T-cell (primary cell): ENCODE measurements around the gene RABGAP1L. TPM values are rescaled to one million over a fixed set of nuclear protein-coding genes. Genes with fewer than 3 reads are reported as not detected.
"Not testable (repeated sequence)": the region's sequence is repeated elsewhere in the genome, so short reads cannot be mapped to it uniquely, and the experiment has no call there.

Experiments
- ATAC-seq, 4 experiments: fragments of 200-7000 bp in 3 of 4; fragments of 150-1000 bp in 1 of 4; cut with Tn5 transposase; replicated peaks in 1 of 4; 1 replicate in 3 of 4; 2 replicates in 1 of 4; pipeline ENCODE4 v1.10.0; 2021; ENCODE audit warnings: moderate library complexity in 3 of 4, mild to moderate bottlenecking in 2 of 4, moderate number of reproducible peaks in 1 of 4
- CTCF ChIA-PET, 2 donors: fragments of 300-600 bp; sonication (Branson Sonifier 250); formaldehyde crosslinking; loops; one replicate each; lab custom pipeline; 2022; ENCODE audit warnings: antibody characterized with exemption in 2 of 2; lab: Charles Lee
- POLR2A ChIA-PET, 2 donors: fragments of 300-600 bp; sonication (Branson Sonifier 250); formaldehyde crosslinking; loops; one replicate each; lab custom pipeline; 2022; ENCODE audit warnings: antibody characterized with exemption in 2 of 2; lab: Charles Lee
- DNase-seq, 35 experiments: peaks; one replicate each; pipeline versions ENCODE4 v3.0.0 to v3.0.0-alpha.2; 2013 to 2023
- H3K27ac ChIP-seq: one replicate; pipeline ENCODE4 v1.5.1; 2013; ENCODE audit warnings: low read length
- H3K27me3 ChIP-seq, 2 experiments: replicated peaks in 1 of 2; 1 replicate in 1 of 2; 2 replicates in 1 of 2; pipeline versions ENCODE4 v1.6.1 to v1.7.0; 2013; ENCODE audit warnings: low read length in 1 of 2, mixed read lengths in 1 of 2; ENCODE audit not compliant: control insufficient read depth in 2 of 2, insufficient read depth in 2 of 2; ENCODE audit errors: extremely low read depth in 1 of 2
- H3K36me3 ChIP-seq, 2 donors: 1 replicate in 1 of 2; 2 replicates in 1 of 2; pipeline versions ENCODE4 v1.6.1 to v1.7.0; 2013; ENCODE audit warnings: low read length in 1 of 2; ENCODE audit not compliant: control insufficient read depth in 2 of 2, insufficient read depth in 1 of 2; ENCODE audit errors: extremely low read depth in 1 of 2
- H3K4me1 ChIP-seq, 2 experiments: 1 replicate in 1 of 2; 2 replicates in 1 of 2; pipeline versions ENCODE4 v1.6.1 to v1.7.0; 2013; ENCODE audit warnings: low read length in 2 of 2, mixed read lengths in 1 of 2; ENCODE audit not compliant: insufficient read depth in 2 of 2, control insufficient read depth in 1 of 2; ENCODE audit errors: extremely low read depth in 1 of 2
- H3K4me3 ChIP-seq, 2 donors: 1 replicate in 1 of 2; 2 replicates in 1 of 2; pipeline versions ENCODE4 v1.5.1 to v1.7.0; 2013; ENCODE audit warnings: mild to moderate bottlenecking in 2 of 2, low read length in 1 of 2, moderate library complexity in 1 of 2; ENCODE audit not compliant: control insufficient read depth in 1 of 2; ENCODE audit errors: extremely low read depth in 1 of 2
- H3K9me3 ChIP-seq: 2 replicates; pipeline ENCODE4 v1.7.0; 2013
- H3K27ac Mint-ChIP-seq, 2 donors: one replicate each; pipeline ENCODE4 v1.8.0; 2020 to 2021; ENCODE audit warnings: mild to moderate bottlenecking in 2 of 2, mixed read lengths in 2 of 2
- H3K27me3 Mint-ChIP-seq, 2 donors: one replicate each; pipeline ENCODE4 v1.8.0; 2021 to 2022; ENCODE audit warnings: mixed read lengths in 2 of 2
- H3K36me3 Mint-ChIP-seq: one replicate; pipeline ENCODE4 v1.8.0; 2021; ENCODE audit warnings: mixed read lengths
- H3K4me1 Mint-ChIP-seq, 3 donors: one replicate each; pipeline ENCODE4 v1.8.0; 2020 to 2022; ENCODE audit warnings: mixed read lengths in 3 of 3, mild to moderate bottlenecking in 1 of 3
- H3K4me3 Mint-ChIP-seq, 3 donors: one replicate each; pipeline ENCODE4 v1.8.0; 2020 to 2022; ENCODE audit warnings: mild to moderate bottlenecking in 3 of 3, mixed read lengths in 3 of 3, moderate library complexity in 3 of 3
- H3K9me3 Mint-ChIP-seq, 3 donors: one replicate each; pipeline ENCODE4 v1.8.0; 2020 to 2022; ENCODE audit warnings: mixed read lengths in 3 of 3
- WGBS: methylation state at CpG from one replicate; pipeline ENCODE4 v1.1.5; 2013; ENCODE audit warnings: missing lambda C conversion rate; ENCODE audit not compliant: insufficient coverage; 5-methylcytosine and 5-hydroxymethylcytosine counted together
- total RNA-seq, 35 experiments: library from RNA in 6 of 35; stranded (reverse) in 6 of 35; fragments of 120-200 nt in 1 of 35; gene quantifications; one replicate each; pipeline versions ENCODE4 v1.2.1 to v1.2.4 and lab custom pipeline; 2013 to 2026

RABGAP1L gene
- total RNA-seq, 5 donors from 2014 or later (not counting 1 experiment from before 2014, with no cell fraction given), result 75.0 to 108 (median 82.3) TPM

GRCh38 chr1:174836543-174836942 lies 677.2 kb downstream of the RABGAP1L start:
- no peak for DNase-seq

GRCh38 chr1:174837386-174837785 lies 678.1 kb downstream of the RABGAP1L start:
- ChIA-PET POLR2A (no interaction called here), CTCF (no interaction called here)
- H3K9me3 Mint-ChIP-seq, result no peaks in the 10 kb centered on the region
- Histone ChIP-seq H3K4me3 (no peak overlapping the region), H3K4me1 (no peaks in the 10 kb centered on the region), H3K27ac (no peak overlapping the region), H3K9me3 (no peaks in the 10 kb centered on the region), H3K36me3 (no peaks in the 10 kb centered on the region), H3K27me3 (no peaks in the 10 kb centered on the region)
- DNase-seq (no peak), ATAC-seq (no peak)
- no peaks in the 10 kb centered on the region for H3K27me3 Mint-ChIP-seq
- no peak overlapping the region for H3K27ac Mint-ChIP-seq
- peaks cover 8 to 39% (median 23%) of the 10 kb centered on the region in 3 donors for H3K4me1 Mint-ChIP-seq
- no peak overlapping the region for H3K4me3 Mint-ChIP-seq
- no peaks in the 10 kb centered on the region for H3K36me3 Mint-ChIP-seq

More at GRCh38 chr1:174836543-174836942, 677.2 kb downstream of the RABGAP1L start:
- ChIA-PET POLR2A (no interaction called here), CTCF (interaction anchor here in 1 of 2 donors (0.5 kb wide), 1 partner anchor 101 kb away, joined by 4 read pairs; no protein-coding TSS in a partner anchor)
- no peak overlapping the region for H3K27ac Mint-ChIP-seq
- no peak overlapping the region for H3K4me3 ChIP-seq
- H3K4me1 ChIP-seq, result no peaks in the 10 kb centered on the region
- H3K4me1 Mint-ChIP-seq, result peaks cover 8 to 34% (median 18%) of the 10 kb centered on the region in 3 donors
- H3K27me3 Mint-ChIP-seq, result no peaks in the 10 kb centered on the region
- no peaks in the 10 kb centered on the region for H3K9me3 Mint-ChIP-seq
- H3K36me3 Mint-ChIP-seq, result peaks cover 2% of the 10 kb centered on the region
- no peaks in the 10 kb centered on the region for H3K9me3 ChIP-seq
- no peaks in the 10 kb centered on the region for H3K36me3 ChIP-seq
- no peak overlapping the region for H3K4me3 Mint-ChIP-seq
- H3K27ac ChIP-seq, result no peak overlapping the region
- no peak for ATAC-seq
- 94% methylated on average over 3 of the region's 4 CpGs for WGBS
- H3K27me3 ChIP-seq, result no peaks in the 10 kb centered on the region

- no peak overlapping the region for H3K27ac ChIP-seq
- DNase-seq (no peak), ATAC-seq (no peak)
- POLR2A ChIA-PET, result interaction anchor here (0.7 kb wide), 2 partner anchors 10 to 1267 kb away, joined by 6 to 7 read pairs; no protein-coding TSS in a partner anchor
- no CpG with 5 or more reads among the region's 1 CpG for WGBS
- H3K4me1 ChIP-seq, result no peaks in the 10 kb centered on the region
- H3K4me3 Mint-ChIP-seq, result no peak overlapping the region
- H3K4me1 Mint-ChIP-seq, result peaks cover 8 to 35% (median 24%) of the 10 kb centered on the region in 3 donors
- no peaks in the 10 kb centered on the region for H3K36me3 ChIP-seq
- no peaks in the 10 kb centered on the region for H3K9me3 ChIP-seq
- H3K36me3 Mint-ChIP-seq, result no peaks in the 10 kb centered on the region
- CTCF ChIA-PET, result interaction anchor here in 1 of 2 donors (0.6 kb wide), 1 partner anchor 160 kb away, joined by 6 read pairs; the partner anchor contains the start of gene CACYBP
- no peak overlapping the region for H3K27ac Mint-ChIP-seq
- H3K4me3 ChIP-seq, result no peak overlapping the region
- no peaks in the 10 kb centered on the region for H3K27me3 ChIP-seq
- H3K27me3 Mint-ChIP-seq, result no peaks in the 10 kb centered on the region
- H3K9me3 Mint-ChIP-seq, result no peaks in the 10 kb centered on the region
These were observed 679.9 kb downstream of the RABGAP1L start for GRCh38 chr1:174839211-174839610.

- Mint-ChIP-seq H3K4me3 (no peak overlapping the region), H3K27me3 (no peaks in the 10 kb centered on the region), H3K36me3 (no peaks in the 10 kb centered on the region), H3K9me3 (no peaks in the 10 kb centered on the region), H3K27ac (no peak overlapping the region), H3K4me1 (peaks cover 8 to 28% (median 24%) of the 10 kb centered on the region in 3 donors)
- ATAC-seq (no peak), DNase-seq (no peak)
- H3K27me3 ChIP-seq, result no peaks in the 10 kb centered on the region
- no peak overlapping the region for H3K4me3 ChIP-seq
- POLR2A ChIA-PET, result no interaction called here
- no peaks in the 10 kb centered on the region for H3K9me3 ChIP-seq
- WGBS, result no CpG with 5 or more reads among the region's 1 CpG
- no peaks in the 10 kb centered on the region for H3K4me1 ChIP-seq
- H3K27ac ChIP-seq, result no peak overlapping the region
- H3K36me3 ChIP-seq, result no peaks in the 10 kb centered on the region
- CTCF ChIA-PET, result no interaction called here
These were observed 682.4 kb downstream of the RABGAP1L start for GRCh38 chr1:174841747-174842146.

GRCh38 chr1:174848593-174849560 lies 689.6 kb downstream of the RABGAP1L start:
- H3K4me1 ChIP-seq, H3K4me3 Mint-ChIP-seq, H3K27ac ChIP-seq, ATAC-seq, DNase-seq, H3K27me3 ChIP-seq, H3K9me3 ChIP-seq, H3K4me1 Mint-ChIP-seq, H3K27me3 Mint-ChIP-seq, H3K4me3 ChIP-seq, H3K36me3 ChIP-seq, CTCF ChIA-PET, H3K9me3 Mint-ChIP-seq, H3K36me3 Mint-ChIP-seq, H3K27ac Mint-ChIP-seq: not testable (repeated sequence)
- WGBS, result no CpG with 5 or more reads among the region's 36 CpGs
- POLR2A ChIA-PET, result interaction anchor here in 1 of 2 donors (0.6 kb wide), 1 partner anchor 10 kb away, joined by 7 read pairs; no protein-coding TSS in a partner anchor

- Histone ChIP-seq H3K27ac (no peak overlapping the region), H3K9me3 (no peaks in the 10 kb centered on the region), H3K27me3 (no peaks in the 10 kb centered on the region), H3K36me3 (no peaks in the 10 kb centered on the region), H3K4me1 (no peaks in the 10 kb centered on the region), H3K4me3 (no peak overlapping the region)
- POLR2A ChIA-PET, result no interaction called here
- H3K9me3 Mint-ChIP-seq, result no peaks in the 10 kb centered on the region
- peaks cover 0 to 6% (median 6%) of the 10 kb centered on the region in 3 donors for H3K4me1 Mint-ChIP-seq
- DNase-seq (no peak), ATAC-seq (no peak)
- no peaks in the 10 kb centered on the region for H3K27me3 Mint-ChIP-seq
- CTCF ChIA-PET, result no interaction called here
- H3K27ac Mint-ChIP-seq, result no peak overlapping the region
- H3K4me3 Mint-ChIP-seq, result no peak overlapping the region
- H3K36me3 Mint-ChIP-seq, result peaks cover 6% of the 10 kb centered on the region
- 100% methylated on average over 1 of the region's 1 CpG for WGBS
These were observed 691.4 kb downstream of the RABGAP1L start for GRCh38 chr1:174850726-174851125.
